Dendritic cell treated with granulocyte-macrophage colony-stimulating factor and Interleukin-4, amounts not matched to agents 40 ng/mL and 50 ng/mL, for 4 days (primary cell): ENCODE data around the gene LCLAT1.

Source experiments
- H3K27ac Mint-ChIP-seq: one replicate; pipeline ENCODE4 v1.8.0; 2022; ENCODE audit warnings: mild to moderate bottlenecking, mixed read lengths
- H3K27me3 Mint-ChIP-seq: one replicate; pipeline ENCODE4 v1.8.0; 2022; ENCODE audit warnings: mild to moderate bottlenecking, mixed read lengths
- H3K36me3 Mint-ChIP-seq: one replicate; pipeline ENCODE4 v1.8.0; 2022; ENCODE audit warnings: low read depth, mixed read lengths
- H3K4me1 Mint-ChIP-seq: one replicate; pipeline ENCODE4 v1.8.0; 2022; ENCODE audit warnings: low read depth, mixed read lengths
- H3K4me3 Mint-ChIP-seq: one replicate; pipeline ENCODE4 v1.8.0; 2022; ENCODE audit warnings: mild to moderate bottlenecking, moderate library complexity, mixed read lengths
- H3K9me3 Mint-ChIP-seq: one replicate; pipeline ENCODE4 v1.8.0; 2022; ENCODE audit warnings: mixed read lengths
- intact Hi-C: fragments of 100-400 bp; cut with micrococcal nuclease; formaldehyde crosslinking; loops from one replicate; pipeline ENCODE4 v1.15.0; 2022

Gene LCLAT1

GRCh38 chr2:30434708-30435107, 12.3 kb upstream of the LCLAT1 start:
- H3K36me3 Mint-ChIP-seq = no peaks in the 10 kb centered on the region
- peaks cover 18% of the 10 kb centered on the region for H3K27me3 Mint-ChIP-seq
- intact Hi-C loops = no loop called here
- peaks cover 6% of the 10 kb centered on the region for H3K9me3 Mint-ChIP-seq
- H3K4me3 Mint-ChIP-seq = no peak overlapping the region
- H3K4me1 Mint-ChIP-seq = peaks cover 14% of the 10 kb centered on the region
- no peak overlapping the region for H3K27ac Mint-ChIP-seq

GRCh38 chr2:30436859-30437435, 10.1 kb upstream of the LCLAT1 start:
- Mint-ChIP-seq H3K27me3 (peaks cover 17% of the 10 kb centered on the region), H3K36me3 (no peaks in the 10 kb centered on the region), H3K27ac (peak overlapping the region; percentile 69), H3K4me3 (no peak overlapping the region), H3K9me3 (peaks cover 11% of the 10 kb centered on the region), H3K4me1 (peaks cover 14% of the 10 kb centered on the region)
- intact Hi-C loops = no loop called here

GRCh38 chr2:30437809-30438548, 9.1 kb upstream of the LCLAT1 start:
- Mint-ChIP-seq H3K27ac (no peak overlapping the region), H3K27me3 (peaks cover 13% of the 10 kb centered on the region), H3K9me3 (peaks cover 11% of the 10 kb centered on the region), H3K4me1 (peaks cover 14% of the 10 kb centered on the region), H3K36me3 (no peaks in the 10 kb centered on the region), H3K4me3 (no peak overlapping the region)
- intact Hi-C loops = no loop called here

- Mint-ChIP-seq H3K4me1 (peaks cover 14% of the 10 kb centered on the region), H3K9me3 (peaks cover 11% of the 10 kb centered on the region), H3K4me3 (no peak overlapping the region), H3K27me3 (peaks cover 6% of the 10 kb centered on the region), H3K36me3 (no peaks in the 10 kb centered on the region), H3K27ac (no peak overlapping the region)
- intact Hi-C loops = no loop called here
These were observed 7.8 kb upstream of the LCLAT1 start for GRCh38 chr2:30439296-30439695.

- H3K9me3 Mint-ChIP-seq = peaks cover 11% of the 10 kb centered on the region
- H3K27ac Mint-ChIP-seq = no peak overlapping the region
- no peak overlapping the region for H3K4me3 Mint-ChIP-seq
- H3K36me3 Mint-ChIP-seq = no peaks in the 10 kb centered on the region
- H3K27me3 Mint-ChIP-seq = peaks cover 3% of the 10 kb centered on the region
- intact Hi-C loops = loop anchor here (10.0 kb wide), 1 partner anchor 205 kb away; the partner anchor contains the start of gene LBH
- H3K4me1 Mint-ChIP-seq = peaks cover 14% of the 10 kb centered on the region
These were observed 7.2 kb upstream of the LCLAT1 start for GRCh38 chr2:30439879-30440278.

- no peak overlapping the region for H3K4me3 Mint-ChIP-seq
- H3K27me3 Mint-ChIP-seq = peaks cover 3% of the 10 kb centered on the region
- peaks cover 11% of the 10 kb centered on the region for H3K9me3 Mint-ChIP-seq
- intact Hi-C loops = loop anchor here (10.0 kb wide), 1 partner anchor 206 kb away; the partner anchor contains the start of gene LBH
- no peaks in the 10 kb centered on the region for H3K36me3 Mint-ChIP-seq
- peaks cover 14% of the 10 kb centered on the region for H3K4me1 Mint-ChIP-seq
- no peak overlapping the region for H3K27ac Mint-ChIP-seq
These were observed 6.0 kb upstream of the LCLAT1 start for GRCh38 chr2:30441023-30441422.

GRCh38 chr2:30443081-30443480, 4.0 kb upstream of the LCLAT1 start:
- Mint-ChIP-seq H3K27me3 (peaks cover 3% of the 10 kb centered on the region), H3K36me3 (peaks cover 9% of the 10 kb centered on the region), H3K4me1 (peaks cover 11% of the 10 kb centered on the region), H3K4me3 (no peak overlapping the region), H3K27ac (no peak overlapping the region), H3K9me3 (peaks cover 11% of the 10 kb centered on the region)
- intact Hi-C loops = loop anchor here (10.0 kb wide), 1 partner anchor 208 kb away; the partner anchor contains the start of gene LBH

- Mint-ChIP-seq H3K4me1 (peaks cover 11% of the 10 kb centered on the region), H3K27me3 (peaks cover 3% of the 10 kb centered on the region), H3K27ac (no peak overlapping the region), H3K36me3 (peaks cover 9% of the 10 kb centered on the region), H3K9me3 (peaks cover 10% of the 10 kb centered on the region), H3K4me3 (no peak overlapping the region)
- intact Hi-C loops = loop anchor here (10.0 kb wide), 1 partner anchor 209 kb away; the partner anchor contains the start of gene LBH
These were observed 2.8 kb upstream of the LCLAT1 start for GRCh38 chr2:30444273-30444672.

- Mint-ChIP-seq H3K9me3 (no peaks in the 10 kb centered on the region), H3K4me1 (peaks cover 16% of the 10 kb centered on the region), H3K4me3 (no peak overlapping the region), H3K27ac (no peak overlapping the region), H3K36me3 (peaks cover 9% of the 10 kb centered on the region), H3K27me3 (no peaks in the 10 kb centered on the region)
- intact Hi-C loops = loop anchor here (10.0 kb wide), 1 partner anchor 211 kb away; the partner anchor contains the start of gene LBH
These were observed 1.7 kb upstream of the LCLAT1 start for GRCh38 chr2:30445266-30445821.

- Mint-ChIP-seq H3K36me3 (peaks cover 9% of the 10 kb centered on the region), H3K4me3 (peak overlapping the region; percentile 93), H3K9me3 (no peaks in the 10 kb centered on the region), H3K27me3 (no peaks in the 10 kb centered on the region), H3K27ac (peak overlapping the region; percentile 96), H3K4me1 (peaks cover 16% of the 10 kb centered on the region)
- intact Hi-C loops = loop anchor here (10.0 kb wide), 1 partner anchor 212 kb away; the partner anchor contains the start of gene LBH
These were observed 371 bp upstream of the LCLAT1 start for GRCh38 chr2:30446602-30447148.

- Mint-ChIP-seq H3K4me1 (peaks cover 16% of the 10 kb centered on the region), H3K4me3 (no peak overlapping the region), H3K36me3 (peaks cover 9% of the 10 kb centered on the region), H3K9me3 (no peaks in the 10 kb centered on the region), H3K27me3 (no peaks in the 10 kb centered on the region), H3K27ac (no peak overlapping the region)
- intact Hi-C loops = loop anchor here (10.0 kb wide), 1 partner anchor 214 kb away; the partner anchor contains the start of gene LBH
These were observed 1.3 kb downstream of the LCLAT1 start for GRCh38 chr2:30448308-30448707.

- peaks cover 16% of the 10 kb centered on the region for H3K4me1 Mint-ChIP-seq
- no peaks in the 10 kb centered on the region for H3K9me3 Mint-ChIP-seq
- H3K4me3 Mint-ChIP-seq = no peak overlapping the region
- H3K36me3 Mint-ChIP-seq = peaks cover 9% of the 10 kb centered on the region
- intact Hi-C loops = loop anchor here (10.0 kb wide), 1 partner anchor 214 kb away; the partner anchor contains the start of gene LBH
- no peak overlapping the region for H3K27ac Mint-ChIP-seq
- H3K27me3 Mint-ChIP-seq = no peaks in the 10 kb centered on the region
These were observed 1.8 kb downstream of the LCLAT1 start for GRCh38 chr2:30448866-30449265.

- H3K36me3 Mint-ChIP-seq = peaks cover 9% of the 10 kb centered on the region
- H3K4me1 Mint-ChIP-seq = peaks cover 16% of the 10 kb centered on the region
- H3K9me3 Mint-ChIP-seq = no peaks in the 10 kb centered on the region
- no peak overlapping the region for H3K4me3 Mint-ChIP-seq
- no peak overlapping the region for H3K27ac Mint-ChIP-seq
- intact Hi-C loops = loop anchor here (10.0 kb wide), 1 partner anchor 295 kb away; no protein-coding TSS in a partner anchor
- no peaks in the 10 kb centered on the region for H3K27me3 Mint-ChIP-seq
These were observed 3.0 kb downstream of the LCLAT1 start for GRCh38 chr2:30450025-30450424.

- Mint-ChIP-seq H3K27me3 (no peaks in the 10 kb centered on the region), H3K4me1 (peaks cover 21% of the 10 kb centered on the region), H3K27ac (no peak overlapping the region), H3K9me3 (no peaks in the 10 kb centered on the region), H3K36me3 (no peaks in the 10 kb centered on the region), H3K4me3 (no peak overlapping the region)
- intact Hi-C loops = loop anchor here (10.0 kb wide), 1 partner anchor 299 kb away; no protein-coding TSS in a partner anchor
These were observed 6.5 kb downstream of the LCLAT1 start for GRCh38 chr2:30453498-30453897.
